Mesenchymal stem cell (in vitro differentiated cells and primary cell): Measurements from ENCODE around the gene SOX8.

ENCODE experiments used
- DNase-seq: peaks from one replicate; pipeline ENCODE4 v3.0.0-alpha.2; 2013
- H2AFZ ChIP-seq: one replicate; pipeline ENCODE4 v1.6.1; 2013; ENCODE audit warnings: low read depth, mild to moderate bottlenecking, control low read depth, inconsistent platforms, low read length, moderate library complexity
- H2AK5ac ChIP-seq: 2 replicates; pipeline ENCODE4 v1.6.1; 2013; ENCODE audit warnings: low read length, moderate library complexity, mild to moderate bottlenecking, inconsistent platforms; ENCODE audit not compliant: severe bottlenecking
- H2BK120ac ChIP-seq: one replicate; pipeline ENCODE4 v1.6.1; 2013; ENCODE audit warnings: low read depth, mild to moderate bottlenecking, inconsistent platforms, low read length, moderate library complexity
- H2BK12ac ChIP-seq, 2 experiments: one replicate each; pipeline ENCODE4 v1.6.1; 2013; ENCODE audit warnings: inconsistent platforms in 2 of 2, low read length in 2 of 2, mild to moderate bottlenecking in 2 of 2, moderate library complexity in 2 of 2, control low read depth in 1 of 2
- H2BK15ac ChIP-seq: one replicate; pipeline ENCODE4 v1.6.1; 2013; ENCODE audit warnings: mild to moderate bottlenecking, low read depth, inconsistent platforms; ENCODE audit not compliant: poor library complexity, severe bottlenecking
- H2BK5ac ChIP-seq: 2 replicates; pipeline ENCODE4 v1.6.1; 2013; ENCODE audit warnings: low read depth, mild to moderate bottlenecking, low read length, control low read depth, inconsistent platforms; ENCODE audit not compliant: poor library complexity, severe bottlenecking
- H3K14ac ChIP-seq, 2 experiments: one replicate each; pipeline ENCODE4 v1.6.1; 2013; ENCODE audit warnings: inconsistent platforms in 2 of 2, low read length in 2 of 2, control low read depth in 1 of 2, mild to moderate bottlenecking in 1 of 2, moderate library complexity in 1 of 2
- H3K18ac ChIP-seq, 2 experiments: one replicate each; pipeline ENCODE4 v1.6.1; 2013; ENCODE audit warnings: inconsistent platforms in 2 of 2, low read length in 2 of 2, control low read depth in 1 of 2, low read depth in 1 of 2, mild to moderate bottlenecking in 1 of 2
- H3K23ac ChIP-seq, 2 experiments: one replicate each; pipeline ENCODE4 v1.6.1; 2013; ENCODE audit warnings: inconsistent platforms in 2 of 2, low read length in 2 of 2, mild to moderate bottlenecking in 2 of 2, moderate library complexity in 2 of 2, control low read depth in 1 of 2
- H3K27ac ChIP-seq: 2 replicates; pipeline ENCODE4 v1.5.1; 2013; ENCODE audit warnings: mild to moderate bottlenecking, moderate library complexity, low read length, control low read depth, inconsistent platforms; ENCODE audit not compliant: poor library complexity, severe bottlenecking
- H3K27me3 ChIP-seq, 2 experiments: 2 replicates each; pipeline versions ENCODE4 v1.6.1 to v1.7.0; 2013; ENCODE audit warnings: low read length in 2 of 2, mild to moderate bottlenecking in 2 of 2, moderate library complexity in 2 of 2, control low read depth in 1 of 2, inconsistent platforms in 1 of 2; ENCODE audit not compliant: control insufficient read depth in 1 of 2, insufficient read depth in 1 of 2
- H3K36me3 ChIP-seq, 2 experiments: 2 replicates each; pipeline versions ENCODE4 v1.6.1 to v1.7.0; 2013; ENCODE audit warnings: low read length in 2 of 2, control low read depth in 1 of 2, inconsistent platforms in 1 of 2, low read depth in 1 of 2, mild to moderate bottlenecking in 1 of 2; ENCODE audit not compliant: insufficient read depth in 2 of 2, control insufficient read depth in 1 of 2
- H3K4ac ChIP-seq, 2 experiments: one replicate each; pipeline ENCODE4 v1.6.1; 2013; ENCODE audit warnings: inconsistent platforms in 2 of 2, low read length in 2 of 2, mild to moderate bottlenecking in 2 of 2, moderate library complexity in 2 of 2, control low read depth in 1 of 2, low read depth in 1 of 2
- H3K4me1 ChIP-seq: 2 replicates; pipeline ENCODE4 v1.6.1; 2013; ENCODE audit warnings: low read depth, low read length, control low read depth; ENCODE audit not compliant: control insufficient read depth, insufficient read depth
- H3K4me2 ChIP-seq: 2 replicates; pipeline ENCODE4 v1.6.1; 2013; ENCODE audit warnings: low read length, mild to moderate bottlenecking, inconsistent platforms; ENCODE audit not compliant: poor library complexity, severe bottlenecking
- H3K4me3 ChIP-seq, 2 experiments: 2 replicates each; pipeline versions ENCODE4 v1.5.1 to v1.7.0; 2013; ENCODE audit warnings: low read length in 2 of 2, mild to moderate bottlenecking in 2 of 2, control low read depth in 1 of 2, low read depth in 1 of 2; ENCODE audit not compliant: insufficient read depth in 1 of 2
- H3K79me1 ChIP-seq: replicated peaks from 2 replicates; pipeline ENCODE4 v1.6.1; 2013; ENCODE audit warnings: mild to moderate bottlenecking, control low read depth, low read length, inconsistent platforms; ENCODE audit not compliant: poor library complexity, severe bottlenecking
- H3K9ac ChIP-seq: 2 replicates; pipeline ENCODE4 v1.7.0; 2013; ENCODE audit warnings: mild to moderate bottlenecking, low read length, moderate library complexity
- H3K9me3 ChIP-seq: 2 replicates; pipeline ENCODE4 v1.7.0; 2013; ENCODE audit warnings: mild to moderate bottlenecking, low read length; ENCODE audit not compliant: control insufficient read depth
- H4K8ac ChIP-seq: one replicate; pipeline ENCODE4 v1.6.1; 2013; ENCODE audit warnings: inconsistent platforms, mild to moderate bottlenecking, low read length, moderate library complexity
- H4K91ac ChIP-seq: one replicate; pipeline ENCODE4 v1.6.1; 2013; ENCODE audit warnings: mild to moderate bottlenecking, low read length, inconsistent platforms
- WGBS: methylation state at CpG from one replicate; pipeline ENCODE4 v1.1.7; 2013; ENCODE audit warnings: mixed read lengths; 5-methylcytosine and 5-hydroxymethylcytosine counted together

Gene SOX8

GRCh38 chr16:935684-936083, 45.9 kb upstream of the SOX8 start:
- 68% methylated on average over 11 of the region's 11 CpGs for WGBS
- H3K79me1 ChIP-seq = no peaks in the 10 kb centered on the region

GRCh38 chr16:937311-937710, 44.3 kb upstream of the SOX8 start:
- Histone ChIP-seq H2BK15ac (no peak overlapping the region), H3K9ac (no peak overlapping the region), H3K4ac (no peak overlapping the region), H2AK5ac (no peak overlapping the region), H3K4me1 (peaks cover 2% of the 10 kb centered on the region), H2BK120ac (no peak overlapping the region), H3K27ac (no peak overlapping the region), H2BK5ac (no peak overlapping the region), H4K91ac (no peak overlapping the region), H3K27me3 (no peaks in the 10 kb centered on the region), H3K14ac (no peak overlapping the region), H3K36me3 (peaks cover 22% of the 10 kb centered on the region in 2 experiments), H2AFZ (no peak overlapping the region), H3K18ac (no peak overlapping the region), H2BK12ac (no peak overlapping the region), H3K4me3 (no peak overlapping the region), H3K4me2 (no peak overlapping the region), H4K8ac (no peak overlapping the region), H3K23ac (no peak overlapping the region), H3K9me3 (peaks cover 23% of the 10 kb centered on the region), H3K79me1 (no peaks in the 10 kb centered on the region)
- 47% methylated on average over 6 of the region's 8 CpGs for WGBS
- DNase-seq = no peak

More at GRCh38 chr16:935684-936083, 45.9 kb upstream of the SOX8 start:
- no peak overlapping the region for H2AK5ac ChIP-seq
- peaks cover 8% of the 10 kb centered on the region for H3K9me3 ChIP-seq
- H3K4me1 ChIP-seq = peaks cover 4% of the 10 kb centered on the region
- H3K4ac ChIP-seq = no peak overlapping the region
- no peak overlapping the region for H4K91ac ChIP-seq
- no peak overlapping the region for H2BK12ac ChIP-seq
- H2AFZ ChIP-seq = no peak overlapping the region
- no peak overlapping the region for H2BK5ac ChIP-seq
- no peak overlapping the region for H3K18ac ChIP-seq
- no peak overlapping the region for H4K8ac ChIP-seq
- H3K14ac ChIP-seq = no peak overlapping the region
- no peak overlapping the region for H3K4me2 ChIP-seq
- no peaks in the 10 kb centered on the region for H3K27me3 ChIP-seq
- DNase-seq = no peak
- no peak overlapping the region for H2BK15ac ChIP-seq
- H3K4me3 ChIP-seq = no peak overlapping the region
- no peak overlapping the region for H3K9ac ChIP-seq
- no peak overlapping the region for H2BK120ac ChIP-seq
- H3K23ac ChIP-seq = no peak overlapping the region
- H3K36me3 ChIP-seq = peaks cover 16 to 27% of the 10 kb centered on the region in 2 experiments
- no peak overlapping the region for H3K27ac ChIP-seq

GRCh38 chr16:937723-938122, 43.8 kb upstream of the SOX8 start:
- H2BK12ac ChIP-seq = no peak overlapping the region
- no peak overlapping the region for H3K9ac ChIP-seq
- H3K4me1 ChIP-seq = peaks cover 2% of the 10 kb centered on the region
- H3K79me1 ChIP-seq = no peaks in the 10 kb centered on the region
- no peak overlapping the region for H2AK5ac ChIP-seq
- DNase-seq = no peak
- H3K23ac ChIP-seq = no peak overlapping the region
- peaks cover 26% of the 10 kb centered on the region for H3K9me3 ChIP-seq
- H4K8ac ChIP-seq = no peak overlapping the region
- H3K36me3 ChIP-seq = peaks cover 21 to 22% of the 10 kb centered on the region in 2 experiments
- H3K4me2 ChIP-seq = no peak overlapping the region
- H2BK15ac ChIP-seq = no peak overlapping the region
- no peak overlapping the region for H3K4ac ChIP-seq
- no peak overlapping the region for H4K91ac ChIP-seq
- no peak overlapping the region for H3K27ac ChIP-seq
- no peak overlapping the region for H2AFZ ChIP-seq
- H2BK120ac ChIP-seq = no peak overlapping the region
- no peaks in the 10 kb centered on the region for H3K27me3 ChIP-seq
- 75% methylated on average over 5 of the region's 6 CpGs for WGBS
- H2BK5ac ChIP-seq = no peak overlapping the region
- H3K14ac ChIP-seq = no peak overlapping the region
- no peak overlapping the region for H3K18ac ChIP-seq
- no peak overlapping the region for H3K4me3 ChIP-seq

GRCh38 chr16:938136-938535, 43.4 kb upstream of the SOX8 start:
- Histone ChIP-seq H3K23ac (no peak overlapping the region), H3K4me3 (no peak overlapping the region), H3K79me1 (no peaks in the 10 kb centered on the region), H4K8ac (no peak overlapping the region), H3K18ac (no peak overlapping the region), H3K27me3 (no peaks in the 10 kb centered on the region), H2BK120ac (no peak overlapping the region), H3K4ac (no peak overlapping the region), H2BK5ac (no peak overlapping the region), H2BK15ac (no peak overlapping the region), H3K4me1 (peaks cover 2% of the 10 kb centered on the region), H3K4me2 (no peak overlapping the region), H2BK12ac (no peak overlapping the region), H2AK5ac (no peak overlapping the region), H3K9me3 (peaks cover 26% of the 10 kb centered on the region), H3K9ac (no peak overlapping the region), H3K27ac (no peak overlapping the region), H3K14ac (no peak overlapping the region), H2AFZ (no peak overlapping the region), H4K91ac (peak overlapping the region; percentile 22), H3K36me3 (peaks cover 18% of the 10 kb centered on the region in 2 experiments)
- DNase-seq = no peak
- 82% methylated on average over 15 of the region's 18 CpGs for WGBS
